HL-60/S4 treated with phorbol 12-myristate 13-acetate at 8.2 ng/mL for 4 days and 3 days (cell line): ENCODE results near the gene FABP3.

Experiments
- in situ Hi-C: fragments of 300-500 bp; cut with MboI; formaldehyde crosslinking; loops from 2 replicates; pipeline ENCODE4 v1.15.0; 2022; ENCODE audit warnings: low sequenced_read_pairs

Gene FABP3

GRCh38 chr1:31324093-31324492 is 48.8 kb downstream of the FABP3 start:
- in situ Hi-C loops: no loop called here

DNA sequence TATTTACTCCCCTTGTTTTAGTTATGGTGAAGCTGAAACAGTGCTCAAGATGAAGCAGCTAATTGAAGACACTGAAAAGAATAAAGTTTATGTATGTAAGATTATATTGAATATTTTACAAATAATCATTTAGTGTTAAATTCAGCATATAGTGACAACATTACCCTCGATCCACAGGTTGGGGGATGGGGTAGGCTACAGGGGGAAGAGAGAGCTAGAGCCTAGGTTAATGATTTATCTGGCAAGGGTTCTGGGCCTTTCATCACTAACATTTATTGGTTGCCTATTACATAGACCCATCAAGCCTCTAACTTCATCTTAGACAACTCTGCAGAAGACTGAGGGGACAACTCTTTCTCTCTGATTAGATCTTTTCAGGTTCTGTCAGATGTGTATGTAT is 54.7 kb downstream of the FABP3 start:
- in situ Hi-C loops: no loop called here

DNA sequence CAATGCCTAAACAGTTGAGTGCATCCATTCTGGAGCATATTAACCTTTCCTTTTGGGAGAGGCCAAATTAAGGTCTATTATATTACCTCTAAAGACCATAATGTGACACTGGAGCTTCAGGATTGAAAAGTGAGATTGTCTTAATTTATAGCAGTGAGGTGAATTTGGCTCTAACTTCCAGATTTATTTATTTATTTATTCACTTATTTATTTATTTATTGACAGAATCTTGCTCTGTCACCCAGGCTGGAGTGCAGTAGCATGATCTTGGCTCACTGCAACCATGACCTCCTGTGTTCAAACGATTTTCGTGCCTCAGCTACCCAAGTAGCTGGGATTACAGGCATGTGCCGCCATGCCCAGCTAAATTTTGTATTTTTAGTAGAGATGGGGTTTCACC is 57.0 kb downstream of the FABP3 start:
- in situ Hi-C loops: no loop called here
